Liver (tissue), 9 donors: ENCODE data around the gene ZCCHC17. TPM values are rescaled to one million over a fixed set of nuclear protein-coding genes. Genes with fewer than 3 reads are reported as not detected.

Experiments
- DNase-seq: peaks from one replicate; pipeline ENCODE4 v3.0.0-alpha.2; 2017; ENCODE audit warnings: low spot score
- H3K27ac ChIP-seq, 2 donors: one replicate each; pipeline ENCODE4 v1.7.0; 2013; ENCODE audit warnings: inconsistent platforms in 2 of 2, low read length in 2 of 2, control low read depth in 1 of 2, low read depth in 1 of 2, mild to moderate bottlenecking in 1 of 2
- H3K27me3 ChIP-seq, 4 donors: one replicate each; pipeline versions ENCODE4 v1.6.1 to v1.7.0; 2013; ENCODE audit warnings: low read length in 3 of 4, inconsistent platforms in 1 of 4, mild to moderate bottlenecking in 1 of 4, moderate library complexity in 1 of 4; ENCODE audit not compliant: control insufficient read depth in 4 of 4, insufficient read depth in 4 of 4
- H3K36me3 ChIP-seq, 4 donors: one replicate each; pipeline versions ENCODE4 v1.6.1 to v1.7.0; 2013; ENCODE audit warnings: low read length in 3 of 4, mild to moderate bottlenecking in 3 of 4, low read depth in 1 of 4, moderate library complexity in 1 of 4; ENCODE audit not compliant: control insufficient read depth in 4 of 4, insufficient read depth in 3 of 4
- H3K4me1 ChIP-seq, 4 donors: one replicate each; pipeline versions ENCODE4 v1.6.1 to v1.7.0; 2013; ENCODE audit warnings: low read length in 3 of 4, mild to moderate bottlenecking in 3 of 4, moderate library complexity in 1 of 4; ENCODE audit not compliant: control insufficient read depth in 4 of 4, insufficient read depth in 4 of 4
- H3K4me3 ChIP-seq, 3 donors: one replicate each; pipeline versions ENCODE4 v1.6.1 to v1.7.0; 2013; ENCODE audit warnings: low read length in 3 of 3, control low read depth in 1 of 3, low read depth in 1 of 3, mild to moderate bottlenecking in 1 of 3
- H3K9ac ChIP-seq, 2 donors: one replicate each; pipeline ENCODE4 v1.7.0; 2013; ENCODE audit warnings: low read length in 2 of 2, mild to moderate bottlenecking in 2 of 2, moderate library complexity in 2 of 2, control low read depth in 1 of 2, low read depth in 1 of 2
- H3K9me3 ChIP-seq, 4 donors: one replicate each; pipeline versions ENCODE4 v1.6.1 to v1.7.0; 2013; ENCODE audit warnings: low read length in 3 of 4; ENCODE audit not compliant: control insufficient read depth in 4 of 4
- EGR1 ChIP-seq, 2 donors: IDR thresholded peaks; 2 replicates each; pipeline ENCODE4 v1.6.1; 2016 to 2018; ENCODE audit warnings: antibody characterized with exemption in 2 of 2, low read depth in 2 of 2
- FOXA1 ChIP-seq: IDR thresholded peaks from 2 replicates; pipeline ENCODE4 v1.6.1; 2016; ENCODE audit warnings: antibody characterized with exemption
- GABPA ChIP-seq, 2 donors: IDR thresholded peaks in 1 of 2; conservative IDR thresholded peaks in 1 of 2; 2 replicates each; pipeline ENCODE4 v1.6.1; 2016; ENCODE audit warnings: antibody characterized with exemption in 2 of 2, mild to moderate bottlenecking in 1 of 2, moderate library complexity in 1 of 2
- HNF4A ChIP-seq, 2 donors: conservative IDR thresholded peaks; 2 replicates each; pipeline ENCODE4 v1.6.1; 2016; ENCODE audit warnings: antibody characterized with exemption in 2 of 2, mild to moderate bottlenecking in 2 of 2
- JUND ChIP-seq, 2 donors: IDR thresholded peaks; 2 replicates each; pipeline ENCODE4 v1.6.1; 2016; ENCODE audit warnings: antibody characterized with exemption in 2 of 2
- MAX ChIP-seq: IDR thresholded peaks from 2 replicates; pipeline ENCODE4 v1.6.1; 2016; ENCODE audit warnings: antibody characterized with exemption
- RXRA ChIP-seq, 2 donors: IDR thresholded peaks; 2 replicates each; pipeline ENCODE4 v1.6.1; 2017 to 2018; ENCODE audit warnings: antibody characterized with exemption in 2 of 2, mild to moderate bottlenecking in 1 of 2
- SP1 ChIP-seq: IDR thresholded peaks from 2 replicates; pipeline ENCODE4 v1.6.1; 2018; ENCODE audit warnings: antibody characterized with exemption, mild to moderate bottlenecking
- TAF1 ChIP-seq: conservative IDR thresholded peaks from 2 replicates; pipeline ENCODE4 v1.6.1; 2016; ENCODE audit warnings: antibody characterized with exemption, mild to moderate bottlenecking
- YY1 ChIP-seq: IDR thresholded peaks from 2 replicates; pipeline ENCODE4 v1.6.1; 2016; ENCODE audit warnings: antibody characterized with exemption, mild to moderate bottlenecking
- ZBTB33 ChIP-seq: IDR thresholded peaks from 2 replicates; pipeline ENCODE4 v1.6.1; 2016; ENCODE audit warnings: antibody characterized with exemption
- WGBS: extraction: QIAGEN DNeasy Blood & Tissue Kit; methylation state at CpG from one replicate; pipeline ENCODE4 v1.1.7; 2013; 5-methylcytosine and 5-hydroxymethylcytosine counted together
- polyA plus RNA-seq, 2 donors: library from polyadenylated mRNA; stranded (reverse) in 1 of 2; unstranded in 1 of 2; fragments of 200-250 nt in 1 of 2; fragments of >200 nt in 1 of 2; fragmentation: Nextera tagmentation in 1 of 2; extraction: Ambion mirVana in 1 of 2; gene quantifications; one replicate each; pipeline versions ENCODE4 v1.2.1 to v1.2.3, GENCODE V29; 2013 to 2015
- total RNA-seq, 2 donors: library from RNA; depleted of rRNA; stranded (reverse); fragments of >200 nt; gene quantifications; one replicate each; pipeline ENCODE4 v1.2.3, GENCODE V29; 2014
- TF ChIP-seq, protein P1 (sequence below): IDR thresholded peaks from 2 replicates; pipeline ENCODE4 v1.6.1; 2016; ENCODE audit warnings: antibody characterized with exemption
- TF ChIP-seq, protein P2 (sequence below): IDR thresholded peaks from 2 replicates; pipeline ENCODE4 v1.6.1; 2016; ENCODE audit warnings: antibody characterized with exemption, mild to moderate bottlenecking
- donor health status: healthy.
- donor health status: healthy.
- donor health status: healthy.
- donor health status: healthy.
- donor health status: healthy.

ZCCHC17 gene
- total and polyA plus RNA-seq, 4 donors, result 7.4 to 15.1 (median 9.2) TPM

DNA sequence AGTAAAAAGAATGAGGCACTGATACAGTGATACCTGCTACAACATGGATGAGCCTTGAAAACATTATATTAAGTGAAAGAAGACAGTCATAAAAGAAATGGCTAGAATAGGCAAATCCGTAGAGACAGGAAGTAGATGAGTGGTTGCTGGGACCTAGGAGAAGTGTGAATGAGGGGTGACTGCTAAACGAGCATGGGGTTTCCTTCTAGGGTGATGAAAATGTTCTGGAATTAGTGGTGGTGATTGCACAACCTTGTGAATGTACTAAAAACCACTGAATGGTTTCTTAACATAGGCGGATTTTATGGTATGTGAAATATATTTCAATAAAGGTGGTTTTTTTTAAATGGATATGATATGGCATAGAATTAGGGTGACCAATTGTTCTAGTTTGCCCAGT, 103.6 kb downstream of the ZCCHC17 start:
- no peak for DNase-seq
- no peaks in the 10 kb centered on the region for H3K27me3 ChIP-seq
- no peaks in the 10 kb centered on the region for H3K9me3 ChIP-seq
- no peak for TF ChIP-seq YY1
- TF ChIP-seq RXRA (IDR thresholded peaks at IDR 0.05), result no peak
- no peak for TF ChIP-seq TAF1
- TF ChIP-seq, protein P1, sequence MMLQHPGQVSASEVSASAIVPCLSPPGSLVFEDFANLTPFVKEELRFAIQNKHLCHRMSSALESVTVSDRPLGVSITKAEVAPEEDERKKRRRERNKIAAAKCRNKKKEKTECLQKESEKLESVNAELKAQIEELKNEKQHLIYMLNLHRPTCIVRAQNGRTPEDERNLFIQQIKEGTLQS, result no peak
- no peak for TF ChIP-seq ZBTB33
- H3K4me1 ChIP-seq, result no peaks in the 10 kb centered on the region
- no peak overlapping the region for H3K9ac ChIP-seq
- no peaks in the 10 kb centered on the region for H3K36me3 ChIP-seq
- no peak overlapping the region for H3K4me3 ChIP-seq
- no peak overlapping the region for H3K27ac ChIP-seq
- WGBS, result 63% methylated on average over 3 of the region's 3 CpGs

GRCh38 chr1:31401241-31401640, 104.4 kb downstream of the ZCCHC17 start:
- 61% methylated on average over 2 of the region's 2 CpGs for WGBS
- no peaks in the 10 kb centered on the region for H3K27me3 ChIP-seq

GRCh38 chr1:31405578-31406245, 108.9 kb downstream of the ZCCHC17 start:
- no peak overlapping the region for H3K4me3 ChIP-seq
- no peaks in the 10 kb centered on the region for H3K36me3 ChIP-seq
- no peak overlapping the region for H3K9ac ChIP-seq
- no peak for DNase-seq
- 97% methylated on average over 6 of the region's 6 CpGs for WGBS
- no peaks in the 10 kb centered on the region for H3K9me3 ChIP-seq
- H3K27me3 ChIP-seq, result no peaks in the 10 kb centered on the region
- no peak overlapping the region for H3K27ac ChIP-seq
- TF ChIP-seq ZBTB33 (no peak), HNF4A (conservative IDR thresholded peaks at IDR 0.05) (no peak), YY1 (no peak), JUND (IDR thresholded peaks at IDR 0.05) (no peak), TAF1 (no peak), FOXA1 (no peak)
- TF ChIP-seq, protein P2, sequence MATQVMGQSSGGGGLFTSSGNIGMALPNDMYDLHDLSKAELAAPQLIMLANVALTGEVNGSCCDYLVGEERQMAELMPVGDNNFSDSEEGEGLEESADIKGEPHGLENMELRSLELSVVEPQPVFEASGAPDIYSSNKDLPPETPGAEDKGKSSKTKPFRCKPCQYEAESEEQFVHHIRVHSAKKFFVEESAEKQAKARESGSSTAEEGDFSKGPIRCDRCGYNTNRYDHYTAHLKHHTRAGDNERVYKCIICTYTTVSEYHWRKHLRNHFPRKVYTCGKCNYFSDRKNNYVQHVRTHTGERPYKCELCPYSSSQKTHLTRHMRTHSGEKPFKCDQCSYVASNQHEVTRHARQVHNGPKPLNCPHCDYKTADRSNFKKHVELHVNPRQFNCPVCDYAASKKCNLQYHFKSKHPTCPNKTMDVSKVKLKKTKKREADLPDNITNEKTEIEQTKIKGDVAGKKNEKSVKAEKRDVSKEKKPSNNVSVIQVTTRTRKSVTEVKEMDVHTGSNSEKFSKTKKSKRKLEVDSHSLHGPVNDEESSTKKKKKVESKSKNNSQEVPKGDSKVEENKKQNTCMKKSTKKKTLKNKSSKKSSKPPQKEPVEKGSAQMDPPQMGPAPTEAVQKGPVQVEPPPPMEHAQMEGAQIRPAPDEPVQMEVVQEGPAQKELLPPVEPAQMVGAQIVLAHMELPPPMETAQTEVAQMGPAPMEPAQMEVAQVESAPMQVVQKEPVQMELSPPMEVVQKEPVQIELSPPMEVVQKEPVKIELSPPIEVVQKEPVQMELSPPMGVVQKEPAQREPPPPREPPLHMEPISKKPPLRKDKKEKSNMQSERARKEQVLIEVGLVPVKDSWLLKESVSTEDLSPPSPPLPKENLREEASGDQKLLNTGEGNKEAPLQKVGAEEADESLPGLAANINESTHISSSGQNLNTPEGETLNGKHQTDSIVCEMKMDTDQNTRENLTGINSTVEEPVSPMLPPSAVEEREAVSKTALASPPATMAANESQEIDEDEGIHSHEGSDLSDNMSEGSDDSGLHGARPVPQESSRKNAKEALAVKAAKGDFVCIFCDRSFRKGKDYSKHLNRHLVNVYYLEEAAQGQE, result no peak
- no peaks in the 10 kb centered on the region for H3K4me1 ChIP-seq

More at GRCh38 chr1:31401241-31401640, 104.4 kb downstream of the ZCCHC17 start:
- H3K9ac ChIP-seq, result no peak overlapping the region
- no peak for TF ChIP-seq FOXA1
- no peak for TF ChIP-seq RXRA (IDR thresholded peaks at IDR 0.05)
- TF ChIP-seq, protein P1, result no peak
- TF ChIP-seq SP1, result no peak
- TF ChIP-seq EGR1 (IDR thresholded peaks at IDR 0.05; ENCODE audit: low read depth in 2 of 2), result no peak
- no peak for TF ChIP-seq HNF4A (conservative IDR thresholded peaks at IDR 0.05)
- no peak for TF ChIP-seq MAX
- no peak for TF ChIP-seq GABPA (IDR thresholded peaks at IDR 0.05 in 1 of 2, conservative IDR thresholded peaks at IDR 0.05 in 1 of 2)
- no peak for TF ChIP-seq TAF1
- no peak for TF ChIP-seq JUND (IDR thresholded peaks at IDR 0.05)
- no peak overlapping the region for H3K27ac ChIP-seq
- H3K4me3 ChIP-seq, result no peak overlapping the region
- H3K9me3 ChIP-seq, result no peaks in the 10 kb centered on the region
- no peaks in the 10 kb centered on the region for H3K36me3 ChIP-seq
- DNase-seq, result no peak
- no peaks in the 10 kb centered on the region for H3K4me1 ChIP-seq
